GM06990 (cell line): ENCODE data around the gene VWC2.
A peak's percentile ranks its signal among the peaks of the same experiment; 100 is the strongest.

ENCODE experiments used
- DNase-seq: peaks from one replicate; pipeline ENCODE4 v3.0.0-alpha.2; 2011; ENCODE audit not compliant: insufficient read length; ENCODE audit errors: extremely low read depth
- H3K27me3 ChIP-seq: replicated peaks from 2 replicates; pipeline ENCODE4 v1.6.0; 2011; ENCODE audit warnings: low read length; ENCODE audit not compliant: control insufficient read depth, insufficient read depth
- H3K36me3 ChIP-seq: 2 replicates; pipeline ENCODE4 v1.5.1; 2011; ENCODE audit warnings: low read length; ENCODE audit not compliant: control insufficient read depth, insufficient read depth
- H3K4me3 ChIP-seq: replicated peaks from 2 replicates; pipeline ENCODE4 v1.5.1; 2011; ENCODE audit warnings: low read depth, mild to moderate bottlenecking, control low read depth, low read length
- TF ChIP-seq, protein P1 (sequence below): IDR thresholded peaks from 2 replicates; pipeline ENCODE4 v1.5.1; 2011; ENCODE audit warnings: low read length, control low read depth, mild to moderate bottlenecking, inconsistent platforms; ENCODE audit not compliant: insufficient read depth, poor library complexity, severe bottlenecking

The VWC2 gene

DNA sequence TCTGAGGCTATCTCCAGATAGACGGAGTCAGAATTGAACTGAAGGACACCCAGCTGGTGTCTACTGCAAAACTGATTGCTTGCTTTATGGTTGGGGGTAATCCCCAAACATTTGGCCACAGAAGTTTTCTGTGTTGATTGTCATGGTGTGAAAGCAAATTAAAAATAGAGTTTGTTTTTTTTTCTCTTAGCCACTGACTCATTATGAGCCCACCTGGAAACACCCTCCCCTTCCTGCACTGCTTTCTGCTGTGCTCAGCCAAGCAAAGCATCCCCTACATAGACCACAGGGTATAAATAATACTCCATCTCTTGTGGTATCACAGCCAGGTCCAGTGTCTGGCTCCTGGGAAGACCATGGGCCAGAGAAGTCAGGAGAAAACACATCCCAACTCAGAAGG, 6.5 kb upstream of the VWC2 start:
- DNase-seq: peak; percentile 69
- Histone ChIP-seq H3K4me3 (no peak overlapping the region), H3K36me3 (no peaks in the 10 kb centered on the region), H3K27me3 (no peaks in the 10 kb centered on the region)
- TF ChIP-seq, protein P1, sequence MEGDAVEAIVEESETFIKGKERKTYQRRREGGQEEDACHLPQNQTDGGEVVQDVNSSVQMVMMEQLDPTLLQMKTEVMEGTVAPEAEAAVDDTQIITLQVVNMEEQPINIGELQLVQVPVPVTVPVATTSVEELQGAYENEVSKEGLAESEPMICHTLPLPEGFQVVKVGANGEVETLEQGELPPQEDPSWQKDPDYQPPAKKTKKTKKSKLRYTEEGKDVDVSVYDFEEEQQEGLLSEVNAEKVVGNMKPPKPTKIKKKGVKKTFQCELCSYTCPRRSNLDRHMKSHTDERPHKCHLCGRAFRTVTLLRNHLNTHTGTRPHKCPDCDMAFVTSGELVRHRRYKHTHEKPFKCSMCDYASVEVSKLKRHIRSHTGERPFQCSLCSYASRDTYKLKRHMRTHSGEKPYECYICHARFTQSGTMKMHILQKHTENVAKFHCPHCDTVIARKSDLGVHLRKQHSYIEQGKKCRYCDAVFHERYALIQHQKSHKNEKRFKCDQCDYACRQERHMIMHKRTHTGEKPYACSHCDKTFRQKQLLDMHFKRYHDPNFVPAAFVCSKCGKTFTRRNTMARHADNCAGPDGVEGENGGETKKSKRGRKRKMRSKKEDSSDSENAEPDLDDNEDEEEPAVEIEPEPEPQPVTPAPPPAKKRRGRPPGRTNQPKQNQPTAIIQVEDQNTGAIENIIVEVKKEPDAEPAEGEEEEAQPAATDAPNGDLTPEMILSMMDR: no peak

DNA sequence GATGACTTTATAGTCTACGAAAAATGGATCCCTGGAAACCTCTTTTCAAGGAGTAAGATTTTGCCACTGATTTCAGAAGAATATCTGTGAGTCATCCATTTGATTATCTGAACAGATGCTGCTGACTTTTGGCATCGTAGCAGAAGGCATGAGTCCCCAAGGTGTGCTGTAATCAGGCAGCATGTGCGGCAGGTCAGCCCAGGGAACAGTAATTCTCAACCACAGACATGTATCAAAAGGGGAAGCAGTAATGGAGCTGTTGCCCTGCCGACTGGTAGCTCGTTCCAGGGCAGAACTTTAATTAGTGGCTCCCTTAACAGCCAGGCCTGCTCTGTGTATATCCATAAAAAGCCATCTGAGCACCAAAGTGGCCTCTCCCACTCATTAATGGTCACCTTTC, 5.7 kb upstream of the VWC2 start:
- Histone ChIP-seq H3K36me3 (no peaks in the 10 kb centered on the region), H3K4me3 (no peak overlapping the region), H3K27me3 (no peaks in the 10 kb centered on the region)
- no peak for DNase-seq
- TF ChIP-seq, protein P1: no peak

DNA sequence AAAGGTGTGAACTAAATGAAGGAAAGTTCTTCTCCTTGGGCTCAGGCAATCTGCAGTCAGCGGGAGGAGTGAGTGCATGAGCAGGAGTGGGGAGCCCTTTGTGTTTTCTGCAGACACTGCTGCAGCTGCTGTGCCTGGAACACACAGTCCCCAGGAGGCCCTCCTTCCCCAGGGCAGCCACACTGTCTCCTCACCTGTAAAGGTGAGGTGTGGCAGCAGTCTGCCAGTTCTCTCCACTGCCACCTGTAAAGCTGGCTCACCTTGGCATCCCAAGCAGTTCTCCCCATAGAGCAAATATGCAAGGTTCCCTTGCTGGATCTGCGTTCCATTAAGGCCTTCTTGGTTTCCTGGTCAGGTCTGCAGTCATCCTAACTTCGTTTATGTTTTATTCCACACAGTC, 5.2 kb upstream of the VWC2 start:
- DNase-seq: no peak
- no peaks in the 10 kb centered on the region; the same call in 1 of the 2 replicates for H3K27me3 ChIP-seq
- H3K4me3 ChIP-seq: no peak overlapping the region
- TF ChIP-seq, protein P1: no peak
- H3K36me3 ChIP-seq: no peaks in the 10 kb centered on the region

DNA sequence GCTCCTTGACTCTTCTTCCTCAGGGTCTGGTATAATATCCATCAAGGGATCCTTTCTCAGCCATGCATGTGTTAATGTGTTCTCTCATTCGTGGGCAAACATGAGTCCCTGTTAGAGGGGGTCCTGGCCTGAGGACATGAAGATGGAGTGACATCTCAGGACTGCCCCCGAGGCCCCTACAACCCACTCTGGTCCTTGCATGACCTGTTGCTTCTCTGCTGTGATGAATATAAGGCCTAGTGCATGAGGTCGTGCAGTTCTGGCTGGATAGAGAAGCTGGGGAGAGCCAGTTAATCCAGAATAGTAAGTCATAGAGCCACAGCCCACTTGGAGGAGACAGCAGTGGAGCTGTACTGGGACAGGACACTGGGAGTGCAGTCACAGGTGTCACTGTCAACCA, 4.6 kb upstream of the VWC2 start:
- TF ChIP-seq, protein P1: no peak
- no peak for DNase-seq
- Histone ChIP-seq H3K27me3 (no peaks in the 10 kb centered on the region; the same call in 1 of the 2 replicates), H3K4me3 (no peak overlapping the region), H3K36me3 (no peaks in the 10 kb centered on the region)

DNA sequence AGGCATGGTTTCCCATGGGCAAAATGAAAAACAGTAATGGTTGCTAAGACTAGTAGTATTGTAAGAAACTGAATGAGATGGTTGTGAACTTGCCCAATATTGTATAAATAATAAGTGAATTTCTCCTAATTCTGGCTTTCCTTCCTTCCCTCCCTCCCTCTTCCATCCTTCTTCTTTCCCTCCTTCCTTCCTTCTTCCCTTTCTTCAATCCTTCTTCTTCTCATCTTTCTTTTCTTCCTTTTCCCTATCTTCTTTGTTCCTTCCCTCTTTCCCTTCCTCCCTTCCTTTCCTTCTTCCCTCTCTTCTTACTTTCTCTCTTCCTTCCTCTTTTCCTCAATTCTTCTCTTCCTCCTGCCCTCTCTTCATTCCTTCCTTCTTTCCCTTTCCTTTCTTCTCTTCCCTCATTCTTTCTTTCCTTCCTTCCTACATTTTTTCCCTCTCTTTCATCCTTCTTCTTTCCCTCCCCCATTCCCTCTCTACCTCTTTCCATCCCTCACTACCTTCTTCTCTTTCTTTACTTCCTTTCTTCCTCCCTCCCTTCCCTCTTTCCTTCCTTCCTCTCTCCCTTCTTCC, 4.1 kb upstream of the VWC2 start:
- Histone ChIP-seq H3K27me3 (no peaks in the 10 kb centered on the region; the same call in 1 of the 2 replicates), H3K4me3 (no peak overlapping the region), H3K36me3 (no peaks in the 10 kb centered on the region)
- TF ChIP-seq, protein P1: no peak
- no peak for DNase-seq

DNA sequence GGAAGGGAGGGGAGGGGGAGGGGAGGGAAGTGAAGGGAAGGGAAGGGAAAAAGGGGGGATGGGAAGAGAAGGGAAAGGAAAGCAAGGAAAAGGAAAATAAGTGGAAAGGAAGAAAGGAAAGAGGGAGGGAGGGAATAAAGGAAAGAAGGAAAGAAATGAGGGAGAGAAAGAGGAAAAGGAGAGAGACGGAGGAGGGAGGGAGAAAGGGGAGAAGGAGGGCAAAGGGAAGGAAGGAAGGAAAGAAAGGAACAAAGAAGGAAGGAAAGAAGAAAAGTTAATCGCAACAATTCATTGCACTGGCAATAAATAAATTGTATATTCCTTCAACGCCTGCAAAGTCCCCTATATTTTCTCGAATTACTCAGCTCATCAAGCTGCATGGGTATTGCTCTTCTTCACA, 2.6 kb upstream of the VWC2 start:
- Histone ChIP-seq H3K36me3 (no peaks in the 10 kb centered on the region), H3K4me3 (no peak overlapping the region), H3K27me3 (no peaks in the 10 kb centered on the region; the same call in 1 of the 2 replicates)
- no peak for DNase-seq
- TF ChIP-seq, protein P1: no peak
